GM18858 (cell line): Measurements from ENCODE around the gene SMARCD3.

ENCODE experiments used
- ATAC-seq: cut with Tn5 transposase; IDR thresholded peaks from one replicate; pipeline ENCODE4 v1.9.1; 2021; ENCODE audit not compliant: unreplicated experiment

SMARCD3 gene

GRCh38 chr7:151210087-151210854, 38.2 kb downstream of the SMARCD3 start, which contains the start of gene H2BK1:
TSS of gene H2BK1 (minus strand) at chr7:151210488. CDS start at chr7:151210318, 170 bp downstream.
- ATAC-seq: no peak

GRCh38 chr7:151209588-151209987, 38.9 kb downstream of the SMARCD3 start:
- ATAC-seq: no peak

- ATAC-seq: no peak
Measured at GRCh38 chr7:151208253-151208862, 40.1 kb downstream of the SMARCD3 start.

GRCh38 chr7:151207804-151208203, 40.7 kb downstream of the SMARCD3 start:
- no peak for ATAC-seq

GRCh38 chr7:151207315-151207714, 41.2 kb downstream of the SMARCD3 start:
- no peak for ATAC-seq

- no peak for ATAC-seq
Measured at GRCh38 chr7:151206914-151207313, 41.6 kb downstream of the SMARCD3 start.

GRCh38 chr7:151205730-151206129, 42.8 kb downstream of the SMARCD3 start:
- no peak for ATAC-seq

GRCh38 chr7:151204383-151205032, 44.0 kb downstream of the SMARCD3 start:
- ATAC-seq: no peak

- ATAC-seq: no peak
Measured at GRCh38 chr7:151202836-151203235, 45.7 kb downstream of the SMARCD3 start.

GRCh38 chr7:151201751-151202150, 46.7 kb downstream of the SMARCD3 start:
- no peak for ATAC-seq

- ATAC-seq: no peak
Measured at GRCh38 chr7:151201344-151201743, 47.1 kb downstream of the SMARCD3 start.

- ATAC-seq: no peak
Measured at GRCh38 chr7:151198945-151199848, 49.3 kb downstream of the SMARCD3 start.

GRCh38 chr7:151197932-151198331, 50.6 kb downstream of the SMARCD3 start:
- ATAC-seq: no peak

GRCh38 chr7:151195616-151196450, 52.7 kb downstream of the SMARCD3 start:
- no peak for ATAC-seq

- ATAC-seq: no peak
Measured at GRCh38 chr7:151194188-151194587, 54.3 kb downstream of the SMARCD3 start.

GRCh38 chr7:151193203-151193978, 55.1 kb downstream of the SMARCD3 start:
- ATAC-seq: no peak

GRCh38 chr7:151192002-151192539, 56.4 kb downstream of the SMARCD3 start:
- no peak for ATAC-seq

- ATAC-seq: no peak
Measured at GRCh38 chr7:151191544-151191943, 57.0 kb downstream of the SMARCD3 start.

GRCh38 chr7:151189038-151189437, 59.5 kb downstream of the SMARCD3 start:
- no peak for ATAC-seq
